HS-27A (cell line): ENCODE measurements around the gene STK32C.
"Not testable (repeated sequence)": the region's sequence is repeated elsewhere in the genome, so short reads cannot be mapped to it uniquely, and the experiment has no call there.

Experiments used
- DNase-seq: peaks from one replicate; pipeline ENCODE4 v3.0.0-alpha.2; 2012; ENCODE audit warnings: low read depth, missing footprints

Gene STK32C

DNA sequence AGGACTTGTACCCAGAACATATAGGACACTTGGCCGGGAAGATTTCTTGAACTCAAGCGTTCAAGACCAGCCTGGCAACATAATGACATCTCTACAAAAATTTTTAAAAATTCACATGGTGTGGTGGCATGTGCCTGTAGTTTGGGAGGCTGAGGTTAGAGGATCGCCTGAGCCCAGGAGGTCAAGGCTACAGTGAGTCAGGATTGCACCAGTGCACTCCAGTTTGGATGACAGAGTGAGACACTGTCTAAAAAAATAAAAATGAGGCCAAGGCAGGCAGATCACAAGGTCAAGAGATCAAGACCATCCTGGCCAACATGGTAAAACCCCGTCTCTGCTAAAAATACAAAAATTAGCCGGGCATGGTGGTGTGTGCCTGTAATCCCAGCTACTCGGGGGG lies 9.7 kb upstream of the STK32C start:
- not testable (repeated sequence) for DNase-seq

DNA sequence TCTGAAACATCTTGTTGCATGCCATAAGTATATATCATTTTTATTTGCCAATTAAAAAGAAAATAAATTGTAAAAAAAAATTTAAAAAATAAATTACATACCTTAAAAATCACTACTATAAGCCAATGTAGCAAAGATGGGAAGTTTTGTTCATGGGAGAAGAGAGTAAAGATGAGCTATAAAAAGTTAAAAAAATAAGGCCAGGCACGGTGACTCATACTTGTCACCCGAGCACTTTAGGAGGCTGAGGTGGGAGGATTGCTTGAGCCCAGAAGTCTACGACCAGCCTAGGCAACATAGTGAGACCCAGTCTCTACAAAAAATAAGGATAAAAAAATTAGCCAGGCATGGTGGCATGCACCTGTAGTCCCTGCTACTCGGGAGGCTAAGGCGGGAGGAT lies 8.4 kb upstream of the STK32C start:
- no peak for DNase-seq

DNA sequence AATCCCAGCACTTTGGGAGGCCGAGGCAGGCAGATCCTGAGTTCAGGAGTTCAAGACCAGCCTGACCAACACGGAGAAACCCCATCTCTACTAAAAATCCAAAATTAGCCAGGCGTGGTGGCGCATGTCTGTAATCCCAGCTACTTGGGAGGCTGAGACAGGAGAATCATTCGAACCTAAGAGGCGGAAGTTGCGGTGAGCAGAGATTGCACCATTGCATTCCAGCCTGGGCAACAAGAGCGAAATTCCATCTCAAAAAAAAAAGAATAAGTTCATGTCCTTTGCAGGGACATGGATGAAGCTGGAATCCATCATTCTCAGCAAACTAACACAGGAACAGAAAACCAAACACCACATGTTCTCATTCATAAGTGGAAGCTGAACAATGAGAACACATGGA lies 7.1 kb upstream of the STK32C start:
- not testable (repeated sequence) for DNase-seq

DNA sequence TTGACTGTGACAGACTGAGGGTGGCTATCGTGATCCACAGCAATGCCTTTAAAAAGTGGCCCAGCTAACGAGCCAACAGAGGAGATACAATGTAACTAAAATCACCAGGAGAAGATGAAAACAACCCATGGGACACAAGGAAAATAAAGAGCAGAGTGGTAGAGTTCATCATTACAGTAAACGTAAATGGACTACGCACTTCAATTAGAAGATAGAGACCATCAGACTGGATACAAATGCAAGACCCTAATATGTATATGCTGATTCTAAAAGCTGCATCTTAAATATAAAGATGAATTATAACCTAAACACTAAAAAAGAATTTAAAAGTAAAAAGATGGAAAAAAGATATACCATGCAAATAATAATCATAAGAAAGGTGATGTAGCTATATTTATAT lies 6.6 kb upstream of the STK32C start:
- DNase-seq: no peak

DNA sequence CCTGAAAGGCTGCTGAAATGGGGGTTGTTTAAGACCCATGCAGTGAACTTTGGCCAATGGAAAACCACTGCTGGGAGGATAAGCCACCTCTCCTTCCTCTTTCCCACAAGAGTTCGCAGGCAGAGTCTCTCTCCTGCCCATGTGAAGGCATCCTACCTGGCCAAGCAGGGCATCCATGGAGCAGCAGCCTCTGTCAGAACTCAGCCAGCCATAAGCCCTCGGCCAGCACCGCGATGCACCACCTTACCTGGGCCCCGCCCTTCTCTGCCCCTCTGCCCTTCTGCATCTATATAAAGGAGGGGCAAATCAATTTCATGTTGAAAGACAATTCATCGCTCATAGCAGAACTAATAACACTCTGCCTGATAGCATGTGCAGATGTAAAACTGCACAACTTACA lies 6.1 kb upstream of the STK32C start:
- DNase-seq: no peak

DNA sequence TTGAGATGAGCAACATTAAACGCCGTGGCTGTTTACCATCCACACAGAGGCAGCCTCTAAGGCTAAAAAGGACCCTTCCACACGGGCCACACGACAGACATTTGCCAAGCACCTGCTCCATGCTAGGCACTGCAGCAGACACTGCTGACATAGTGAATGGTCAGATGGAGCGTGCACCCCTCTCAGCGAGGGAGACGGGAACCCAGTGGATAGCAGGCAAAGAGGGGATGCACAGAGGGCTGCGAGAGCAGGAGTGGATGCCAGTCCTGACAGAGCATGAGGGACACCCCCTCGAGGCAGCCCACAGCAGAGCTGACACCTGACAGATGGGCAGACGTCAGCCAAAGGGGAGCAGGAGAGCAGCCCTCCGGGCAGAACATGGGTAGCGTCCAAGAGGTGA lies 5.6 kb upstream of the STK32C start:
- no peak for DNase-seq

DNA sequence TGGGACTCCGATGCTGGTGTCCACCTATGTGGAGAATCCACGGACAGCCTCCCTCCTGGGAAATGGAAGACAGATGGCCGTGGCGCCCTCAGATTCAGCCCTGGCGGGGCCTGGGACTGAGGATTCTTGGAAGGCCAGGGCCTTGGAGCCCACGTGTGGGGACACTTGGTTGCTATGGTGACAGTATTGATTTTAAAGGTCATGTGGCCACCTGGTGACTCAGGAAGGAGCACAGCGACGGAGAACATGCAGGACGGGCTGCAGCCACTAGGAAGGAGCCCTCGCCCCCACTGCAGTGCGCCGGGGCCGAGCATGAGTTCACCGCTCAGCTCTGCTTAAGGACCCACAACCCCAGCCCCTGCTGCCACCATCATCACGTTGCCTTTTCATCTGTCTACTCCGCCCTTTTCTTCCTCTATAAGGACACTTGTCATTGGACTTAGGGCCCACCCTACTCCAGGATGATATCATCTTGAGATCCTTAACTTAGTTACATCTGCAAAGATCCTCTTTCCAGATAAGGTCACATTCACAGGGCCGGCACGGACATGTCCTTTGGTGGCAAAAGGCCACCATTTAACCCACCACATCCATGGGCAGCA lies 3.7 kb upstream of the STK32C start:
- DNase-seq: no peak

DNA sequence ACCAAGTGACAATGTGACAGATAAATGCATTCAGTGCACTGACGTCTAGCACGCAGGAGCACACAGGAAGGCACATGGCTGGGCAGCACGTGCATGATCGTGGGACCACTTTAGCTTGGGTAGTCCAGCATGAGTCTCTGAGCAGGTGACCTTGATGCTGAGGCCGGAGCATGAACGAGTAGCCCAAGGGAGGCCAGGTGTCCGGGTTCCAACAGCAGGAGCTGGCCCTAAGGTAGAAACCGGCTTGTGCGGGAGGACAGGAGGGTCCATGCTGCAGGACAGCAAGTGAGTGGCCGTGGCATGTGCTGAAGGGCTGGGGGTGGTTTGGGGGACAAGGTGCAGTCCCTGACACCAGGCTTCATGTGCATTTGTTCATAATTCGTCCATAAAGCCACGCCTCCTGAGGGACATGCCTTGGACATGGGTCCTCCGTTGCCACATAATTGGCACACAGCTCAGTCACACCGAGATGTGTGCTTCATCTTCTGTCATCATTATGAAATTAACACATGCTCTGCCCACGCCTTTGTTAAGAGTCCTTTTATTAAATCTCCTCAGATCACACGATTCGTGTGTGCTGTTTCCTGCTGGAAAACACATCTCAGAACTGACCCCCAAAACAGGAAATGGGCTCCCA lies 3.1 kb upstream of the STK32C start:
- DNase-seq: no peak

DNA sequence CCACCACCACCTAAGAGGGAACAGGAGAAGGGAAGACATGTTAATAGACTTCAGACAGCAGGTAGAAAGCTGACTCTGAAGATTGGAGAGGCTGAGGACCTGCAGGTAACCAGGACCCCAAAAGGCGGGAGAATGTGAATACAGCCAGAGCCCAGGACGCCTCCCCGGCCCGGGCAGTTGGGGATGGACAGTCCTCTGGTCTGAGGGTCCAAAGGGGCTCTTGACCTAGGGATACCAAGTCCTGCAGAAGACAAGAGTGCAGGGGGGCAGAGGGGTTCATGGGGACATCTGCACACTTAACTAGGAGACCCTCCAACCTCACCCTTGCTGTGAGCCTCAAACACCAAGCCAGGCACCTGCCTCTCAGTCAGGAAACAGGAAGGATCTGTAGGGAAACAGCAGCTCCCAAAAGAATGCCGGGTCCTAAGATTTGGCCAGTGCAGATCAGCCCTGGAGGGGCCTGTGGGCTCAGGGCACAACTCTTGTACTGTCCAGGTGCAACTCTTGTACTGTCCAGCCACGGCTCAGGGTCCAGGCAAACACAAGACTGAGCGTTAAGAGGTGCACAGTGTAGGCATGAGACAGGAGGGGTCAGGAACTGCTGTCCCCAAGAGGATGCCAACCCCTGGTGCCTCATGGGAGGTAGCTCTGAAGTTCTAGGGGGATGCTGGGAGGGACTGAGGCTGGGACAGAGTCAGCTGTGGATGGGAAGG lies 2.3 kb upstream of the STK32C start:
- DNase-seq: no peak

DNA sequence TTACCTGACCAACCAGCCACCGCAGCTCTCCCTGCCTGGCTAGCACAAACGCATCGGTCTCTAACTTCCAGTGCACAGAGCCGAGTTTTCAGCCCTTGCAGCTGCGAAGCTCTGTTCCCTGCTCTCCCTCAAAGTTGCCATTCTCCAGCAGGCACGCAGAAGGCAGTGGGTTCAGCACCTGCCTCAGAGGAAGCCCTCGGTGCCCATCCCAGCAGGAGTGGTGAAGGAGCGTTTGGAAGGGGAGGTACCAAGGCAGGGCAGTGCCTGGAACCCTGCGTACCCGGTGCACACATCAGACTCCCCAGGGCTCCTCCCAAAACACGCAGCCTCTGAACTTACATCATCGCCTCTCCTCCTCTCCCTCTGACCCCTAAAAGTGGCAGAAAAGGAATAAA lies 1.7 kb upstream of the STK32C start:
- DNase-seq: no peak

DNA sequence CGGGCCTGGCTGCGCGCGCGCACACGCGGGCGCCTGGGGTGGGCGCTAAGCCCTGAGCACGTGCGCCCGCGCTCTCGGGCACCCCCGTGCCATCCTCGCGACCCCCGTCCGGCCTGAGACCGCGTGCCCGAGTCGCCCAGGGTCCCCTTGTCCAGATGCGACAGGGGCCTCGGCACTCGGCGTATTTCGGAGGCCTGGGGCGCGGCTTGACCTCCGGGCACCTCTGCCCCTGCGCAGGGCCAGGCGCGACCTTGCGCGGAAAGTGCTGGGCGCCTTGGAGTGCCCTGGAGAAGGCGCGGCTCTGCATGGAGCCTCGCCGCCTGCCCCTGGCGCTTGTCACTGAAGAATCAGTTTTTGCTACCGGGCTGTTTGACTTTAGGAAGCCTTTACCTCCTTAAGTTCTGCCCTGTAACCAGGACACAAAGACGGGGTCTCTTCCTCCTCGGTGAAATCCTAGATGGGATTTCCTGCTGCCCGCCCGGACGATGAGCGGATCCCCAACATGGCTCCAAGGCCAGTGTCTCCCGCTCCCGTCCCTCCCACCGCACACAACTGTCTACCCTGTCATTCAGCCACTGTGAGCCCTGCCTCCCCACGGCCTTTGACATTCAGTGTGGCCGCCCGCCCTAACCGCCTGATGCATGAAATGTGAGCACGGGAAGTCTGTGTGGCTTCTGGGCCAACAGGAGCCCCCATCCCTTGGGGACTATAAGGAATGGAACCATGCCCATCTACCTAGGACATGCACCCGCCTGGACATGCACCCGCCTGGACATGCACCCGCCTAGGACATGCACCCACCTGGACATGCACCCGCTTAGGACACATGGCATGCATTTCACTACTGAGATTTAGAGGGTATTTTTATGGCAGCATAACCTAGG lies 1.1 kb upstream of the STK32C start:
- DNase-seq: no peak

DNA sequence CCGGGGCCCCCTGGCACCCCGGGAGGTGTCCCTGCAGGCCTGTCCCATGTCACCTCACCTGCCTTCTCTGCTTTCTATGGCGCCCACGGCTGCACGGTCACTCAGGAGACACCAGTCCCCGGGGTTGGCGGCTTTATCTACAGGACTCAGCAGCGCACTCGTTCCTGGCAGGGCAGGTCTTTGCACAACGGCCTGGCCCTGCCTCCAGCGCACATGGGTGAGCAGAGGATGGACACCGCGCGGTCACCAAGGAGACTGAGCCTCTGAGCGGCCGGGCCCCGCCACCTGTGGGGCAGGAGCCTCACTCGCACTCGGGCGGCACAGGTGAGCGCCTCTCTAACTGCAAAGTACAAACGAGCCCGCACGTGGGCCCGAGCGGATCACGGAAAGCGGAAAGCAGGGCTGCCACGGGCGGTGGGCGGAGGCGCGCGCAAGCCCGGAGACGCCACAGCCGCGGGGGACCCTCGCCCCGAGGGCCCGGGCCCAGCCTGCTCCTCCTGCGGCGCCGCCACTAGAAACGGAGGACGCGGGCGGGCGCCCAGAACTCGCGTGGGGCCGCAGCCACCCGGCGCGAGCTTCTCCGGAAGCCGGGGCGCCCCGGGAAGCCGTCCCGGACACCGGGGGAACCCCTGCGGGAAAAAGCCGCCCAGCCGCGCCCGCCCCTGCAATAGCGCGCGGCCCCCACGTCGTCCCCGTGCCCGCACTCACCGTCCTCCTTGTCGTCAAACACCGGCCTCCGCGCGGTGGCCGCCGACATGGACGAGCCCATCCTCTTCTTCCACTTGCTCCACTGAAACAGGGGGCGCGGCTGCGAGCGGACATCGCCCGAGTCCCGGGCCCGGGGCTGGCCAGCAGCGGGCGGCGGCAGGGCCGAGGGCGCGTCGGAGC lies 642 bp downstream of the STK32C start:
- DNase-seq: no peak

DNA sequence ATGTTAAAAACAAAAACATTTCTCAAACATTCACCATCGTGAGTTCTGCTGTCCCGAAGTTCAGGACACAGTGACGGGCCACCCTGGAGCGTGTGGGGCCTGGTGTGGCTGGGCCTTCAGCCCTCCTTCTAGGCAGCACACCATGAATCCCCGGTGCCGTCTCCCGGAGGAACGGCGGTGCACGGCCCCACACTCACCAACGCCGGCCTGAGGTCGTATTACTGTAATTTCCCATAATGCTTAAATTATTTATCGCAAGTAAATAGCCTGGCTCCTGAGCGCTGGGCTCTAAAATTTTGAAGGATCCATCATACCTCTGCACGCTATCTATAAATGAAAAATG lies 1.4 kb downstream of the STK32C start:
- no peak for DNase-seq

DNA sequence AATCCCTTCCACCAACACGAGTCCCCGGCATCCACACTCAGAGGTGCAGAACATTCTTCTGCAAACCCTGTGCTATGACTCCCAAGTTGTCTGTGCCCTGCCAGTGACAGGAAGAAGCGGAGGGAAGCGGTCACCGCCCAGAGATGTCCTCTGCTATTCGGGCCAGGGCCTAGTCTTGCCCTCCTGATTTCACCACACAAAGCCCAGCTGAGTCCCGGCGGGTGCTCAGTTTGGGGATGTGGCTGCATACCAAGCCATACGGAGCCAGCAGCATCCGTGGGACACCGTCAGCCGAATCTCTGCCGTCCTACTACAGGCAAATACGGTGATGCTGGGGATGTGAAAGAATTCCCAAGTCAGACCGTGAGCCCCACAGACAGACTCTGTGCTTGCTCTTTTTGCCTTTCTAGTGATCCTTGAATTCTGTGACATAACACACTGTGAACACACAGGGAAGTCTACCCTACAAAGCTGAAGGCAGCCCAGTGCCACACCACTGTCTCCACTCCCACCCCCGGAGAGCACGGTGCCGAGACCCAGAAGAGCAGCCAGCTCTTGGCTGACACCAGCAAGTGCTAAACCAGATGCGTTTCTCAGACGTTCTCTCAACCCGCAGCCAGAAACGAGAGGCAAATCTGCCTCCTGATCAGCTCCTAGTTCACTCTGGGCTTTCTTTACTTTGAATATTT lies 2.0 kb downstream of the STK32C start:
- DNase-seq: no peak

DNA sequence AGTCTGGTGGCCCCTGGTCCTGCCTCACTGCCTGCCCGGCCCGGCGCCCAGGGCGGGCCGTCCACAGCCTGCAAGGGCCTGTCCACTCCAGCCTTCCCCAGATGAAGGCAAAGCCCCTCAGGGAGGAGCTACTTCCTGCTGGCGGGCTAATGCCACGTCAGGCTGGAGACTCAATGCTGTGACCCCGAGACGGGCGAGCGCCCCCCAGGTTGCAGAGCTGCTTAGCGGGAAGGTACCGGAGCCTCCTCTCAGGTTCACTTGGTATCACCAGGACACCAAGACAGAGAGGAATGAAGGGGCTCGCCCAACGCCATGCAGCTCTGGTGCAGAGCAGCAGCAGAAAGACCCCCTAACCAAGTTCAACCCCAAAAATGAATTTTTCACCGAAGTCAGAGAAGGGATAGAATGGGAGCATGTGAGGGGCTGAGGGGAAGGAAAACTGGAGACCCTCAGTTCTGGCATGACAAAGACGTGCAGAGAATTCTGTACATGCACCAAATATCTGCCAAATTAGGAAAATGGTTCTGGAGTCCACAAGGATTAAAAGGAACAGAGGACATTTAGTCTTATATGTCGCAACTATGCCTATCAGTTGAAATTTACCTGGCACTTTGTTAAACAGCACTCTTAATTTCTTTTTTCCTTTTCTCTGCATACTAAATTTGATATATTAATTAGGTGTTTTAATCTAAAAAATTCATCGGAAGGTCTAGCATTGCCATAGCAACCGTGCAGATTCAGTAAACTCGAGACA lies 2.8 kb downstream of the STK32C start:
- DNase-seq: no peak

DNA sequence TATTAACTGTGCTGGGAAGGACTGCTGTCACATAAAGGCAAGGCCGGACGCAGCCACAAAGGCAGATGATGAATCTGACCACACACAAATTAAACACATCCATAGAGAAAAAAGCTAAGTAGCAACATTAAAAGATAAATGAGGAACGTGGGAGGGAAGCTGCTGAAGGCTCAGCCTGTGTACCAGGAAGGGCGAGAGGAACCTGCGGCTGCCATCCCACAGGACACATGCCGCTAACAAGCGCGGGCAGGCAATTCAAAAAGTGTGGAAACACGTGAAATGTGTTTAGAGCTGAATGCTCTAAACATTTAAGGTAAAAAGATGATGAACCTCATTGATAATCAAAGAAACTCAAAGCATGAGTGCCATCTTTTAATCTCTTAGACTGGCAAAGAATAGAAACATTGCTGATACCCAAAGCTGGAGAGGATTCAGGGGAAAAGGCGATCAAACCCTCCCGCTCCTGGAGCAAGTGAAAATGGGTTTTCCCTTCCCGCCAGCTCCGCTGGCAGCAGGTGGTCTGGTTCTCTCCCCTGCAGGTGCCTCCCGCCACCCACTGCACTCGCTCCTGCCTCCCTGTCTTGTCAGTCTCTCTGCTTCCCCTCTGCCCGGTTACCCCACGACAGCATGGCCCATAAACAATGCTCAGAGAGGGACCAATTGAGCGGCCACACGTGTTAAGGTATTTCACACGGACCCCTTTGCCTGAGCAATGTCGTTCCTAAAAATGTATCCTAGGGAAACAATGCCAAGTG lies 4.2 kb downstream of the STK32C start:
- DNase-seq: no peak

DNA sequence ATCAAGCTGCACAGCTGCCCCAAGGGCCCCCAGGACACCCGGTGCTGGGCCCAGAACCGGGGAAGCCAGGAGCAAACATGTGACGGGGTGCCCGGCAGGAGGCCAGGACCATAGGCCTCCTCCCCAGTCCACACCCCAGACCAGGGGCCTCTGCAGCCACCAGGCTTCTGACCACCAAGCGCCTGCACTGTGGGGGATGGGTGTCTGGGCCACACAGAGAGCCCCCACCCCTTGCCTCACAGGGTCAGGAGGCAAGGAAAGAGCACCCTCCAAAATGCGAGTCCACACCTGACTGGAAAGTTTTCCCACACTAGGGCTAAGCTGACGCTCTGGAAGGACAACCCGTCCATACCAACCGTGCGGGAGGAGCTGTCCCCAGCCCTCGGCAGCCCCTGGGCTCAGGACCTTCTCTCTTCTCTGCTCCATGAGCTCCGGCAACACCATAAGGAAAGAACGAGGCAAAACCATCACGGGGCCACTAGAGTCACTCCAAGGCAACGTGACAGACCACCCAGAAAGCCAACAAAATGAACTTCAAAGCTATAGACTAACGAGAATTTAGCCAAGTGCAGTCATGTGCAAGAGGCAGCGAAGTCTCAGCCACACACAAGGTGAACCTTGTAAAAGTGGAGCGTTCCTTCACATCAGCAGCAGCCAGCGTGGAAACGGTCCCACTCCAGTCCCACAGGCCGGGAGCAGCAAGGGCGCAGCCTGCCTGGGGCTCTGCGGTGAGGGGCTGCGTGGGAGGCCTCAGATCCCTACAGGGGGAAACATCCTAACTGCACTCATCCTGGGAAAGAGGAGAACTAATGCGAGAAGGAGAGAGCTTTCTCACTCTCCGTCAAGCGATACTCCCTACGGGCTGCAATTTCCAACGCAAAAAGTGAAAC lies 5.1 kb downstream of the STK32C start:
- DNase-seq: no peak
